A673 (cell line): Measurements from ENCODE around the gene PALM2AKAP2. TPM values are rescaled to one million over a fixed set of nuclear protein-coding genes. Genes with fewer than 3 reads are reported as not detected.

Source experiments
- BruUV-seq: library from RNA; stranded (reverse); fragments of 400-500 nt; replicated peaks from 2 replicates; lab custom pipeline; 2021; lab: Mats Ljungman, UMichigan
- CTCF ChIA-PET: fragments of 300-600 bp; sonication (Branson Sonifier 250); formaldehyde crosslinking; loops from one replicate; lab custom pipeline; 2022; ENCODE audit warnings: antibody characterized with exemption; lab: Charles Lee
- POLR2A ChIA-PET: fragments of 300-600 bp; sonication (Branson Sonifier 250); formaldehyde crosslinking; loops from one replicate; lab custom pipeline; 2022; ENCODE audit warnings: antibody characterized with exemption; ENCODE audit not compliant: low non-redundant PET; lab: Charles Lee
- DNase-seq: peaks from one replicate; pipeline ENCODE4 v3.0.0-alpha.2; 2015; ENCODE audit warnings: low spot score
- H3K27ac ChIP-seq: fragments of 200-600 bp; sonication (generic); 2 replicates; pipeline ENCODE4 v1.5.1; 2016; ENCODE audit warnings: mixed run types, low read depth, mild to moderate bottlenecking, mixed read lengths, antibody characterized with exemption, low read length; ENCODE audit not compliant: poor library complexity, severe bottlenecking
- H3K27me3 ChIP-seq: fragments of 200-600 bp; sonication (generic); replicated peaks from 2 replicates; pipeline ENCODE4 v1.6.1; 2017; ENCODE audit warnings: mixed run types, low read depth, mild to moderate bottlenecking, mixed read lengths, antibody characterized with exemption, low read length; ENCODE audit not compliant: insufficient read depth, poor library complexity
- H3K36me3 ChIP-seq: fragments of 200-600 bp; sonication (generic); 2 replicates; pipeline ENCODE4 v1.6.1; 2016; ENCODE audit warnings: mixed run types, mild to moderate bottlenecking, mixed read lengths, antibody characterized with exemption, low read length; ENCODE audit not compliant: insufficient read depth, poor library complexity, severe bottlenecking
- H3K4me1 ChIP-seq: fragments of 200-600 bp; sonication (generic); 2 replicates; pipeline ENCODE4 v1.6.1; 2017; ENCODE audit warnings: mixed run types, mild to moderate bottlenecking, mixed read lengths, antibody characterized with exemption, low read length; ENCODE audit not compliant: insufficient read depth, poor library complexity, severe bottlenecking
- H3K4me3 ChIP-seq: fragments of 200-600 bp; sonication (generic); 2 replicates; pipeline ENCODE4 v1.5.1; 2016; ENCODE audit warnings: low read depth, mixed run types, mild to moderate bottlenecking, mixed read lengths, low read length; ENCODE audit not compliant: poor library complexity, severe bottlenecking
- H3K9me3 ChIP-seq: fragments of 200-600 bp; sonication (generic); 2 replicates; pipeline ENCODE4 v1.6.1; 2016; ENCODE audit warnings: mixed run types, low read depth, mild to moderate bottlenecking, mixed read lengths, antibody characterized with exemption, low read length; ENCODE audit not compliant: poor library complexity, severe bottlenecking
- CTCF ChIP-seq: fragments of 300-800, 200-600 bp; sonication (generic); conservative IDR thresholded peaks from 2 replicates; pipeline ENCODE4 v1.5.1; 2017; ENCODE audit warnings: low read depth, mild to moderate bottlenecking, antibody characterized with exemption, low read length, moderate library complexity, mixed read lengths
- EZH2 ChIP-seq: fragments of 200-600 bp; sonication (generic); IDR thresholded peaks from 2 replicates; pipeline ENCODE4 v1.6.1; 2017; ENCODE audit warnings: borderline replicate concordance, low read depth, mild to moderate bottlenecking, mixed read lengths, antibody characterized with exemption, low read length; ENCODE audit not compliant: poor library complexity, severe bottlenecking
- intact Hi-C: fragments of 100-400 bp; cut with micrococcal nuclease; formaldehyde crosslinking; loops from one replicate; pipeline ENCODE4 v1.10.0; 2022; ENCODE audit not compliant: unreplicated experiment
- total RNA-seq: library from RNA; stranded (reverse); gene quantifications from 2 replicates; pipeline ENCODE4 v1.2.3, GENCODE V29; 2021

PALM2AKAP2 gene
- total RNA-seq, 1 experiment from 2014 or later: 5.0 TPM

DNA sequence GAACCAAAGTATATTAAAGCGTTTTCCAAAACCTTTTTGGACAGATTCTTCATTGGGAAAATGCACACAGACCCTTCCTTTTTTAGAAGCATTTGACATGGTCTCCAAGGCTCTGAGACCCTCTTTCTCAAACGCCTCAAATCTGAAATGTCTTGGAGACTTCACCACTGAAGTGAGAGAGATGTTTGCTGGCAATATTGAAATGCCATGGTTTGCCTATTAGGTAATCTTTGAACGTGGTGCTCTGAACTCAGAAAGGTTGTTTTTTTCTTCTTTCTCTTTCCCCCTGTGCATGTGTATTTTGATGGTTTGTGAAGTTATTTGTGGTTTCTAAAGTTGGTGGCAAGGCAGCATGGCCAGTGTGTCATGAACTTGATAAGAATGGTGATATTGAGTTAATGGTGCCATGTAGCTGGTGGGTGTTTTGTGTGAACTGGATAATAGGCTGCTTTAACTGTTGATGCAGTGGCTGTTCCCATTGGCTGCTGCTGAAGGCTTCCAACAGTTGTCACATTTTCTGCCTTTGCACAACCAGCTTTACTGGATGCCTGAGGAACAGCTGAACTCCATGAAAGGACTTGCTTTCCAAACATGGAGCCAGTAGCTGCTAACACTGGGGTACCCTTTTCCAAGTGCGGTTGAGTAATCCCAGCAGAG, 1.7 kb downstream of the PALM2AKAP2 start:
- Histone ChIP-seq H3K27me3 (peaks cover 30% of the 10 kb centered on the region), H3K4me3 (no peak overlapping the region), H3K4me1 (no peaks in the 10 kb centered on the region), H3K27ac (no peak overlapping the region), H3K36me3 (no peaks in the 10 kb centered on the region), H3K9me3 (no peaks in the 10 kb centered on the region)
- DNase-seq: no peak
- intact Hi-C loops: no loop called here
- no TSS peak for BruUV-seq
- ChIA-PET POLR2A (no interaction called here), CTCF (no interaction called here)
- TF ChIP-seq CTCF: no peak
- TF ChIP-seq EZH2: no peak

GRCh38 chr9:109787735-109788134, 7.7 kb downstream of the PALM2AKAP2 start:
- no peak for DNase-seq
- CTCF ChIA-PET: no interaction called here
- intact Hi-C loops: no loop called here
- Histone ChIP-seq H3K36me3 (no peaks in the 10 kb centered on the region), H3K4me3 (no peak overlapping the region), H3K9me3 (no peaks in the 10 kb centered on the region), H3K4me1 (no peaks in the 10 kb centered on the region), H3K27me3 (no peaks in the 10 kb centered on the region), H3K27ac (no peak overlapping the region)
- POLR2A ChIA-PET: no interaction called here
- BruUV-seq: no TSS peak
- TF ChIP-seq EZH2 (no peak), CTCF (no peak)

- Histone ChIP-seq H3K27me3 (no peaks in the 10 kb centered on the region), H3K4me1 (no peaks in the 10 kb centered on the region), H3K9me3 (no peaks in the 10 kb centered on the region), H3K4me3 (no peak overlapping the region), H3K36me3 (no peaks in the 10 kb centered on the region), H3K27ac (no peak overlapping the region)
- CTCF ChIA-PET: no interaction called here
- POLR2A ChIA-PET: no interaction called here
- intact Hi-C loops: no loop called here
- BruUV-seq: no TSS peak
- no peak for DNase-seq
- TF ChIP-seq CTCF (no peak), EZH2 (no peak)
Observed at GRCh38 chr9:109789556-109789955, 9.6 kb downstream of the PALM2AKAP2 start.
